HEK293 (cell line): ENCODE data around the gene PIK3R2.

ENCODE experiments used
- CTCF ChIP-seq: fragments of 450-650 bp; formaldehyde crosslinking; IDR thresholded peaks from 2 replicates; pipeline ENCODE4 v1.5.1; 2016; ENCODE audit warnings: missing biosample characterization, missing genetic modification characterization
- GLIS2 ChIP-seq: fragments of 450-650 bp; formaldehyde crosslinking; IDR thresholded peaks from 2 replicates; pipeline ENCODE4 v1.5.1; 2016; ENCODE audit warnings: missing biosample characterization, missing genetic modification characterization
- OVOL3 ChIP-seq: fragments of 450-650 bp; formaldehyde crosslinking; IDR thresholded peaks from 2 replicates; pipeline ENCODE4 v1.5.1; 2016; ENCODE audit warnings: missing biosample characterization, missing genetic modification characterization
- PATZ1 ChIP-seq: fragments of 450-650 bp; formaldehyde crosslinking; IDR thresholded peaks from 2 replicates; pipeline ENCODE4 v1.5.1; 2016; ENCODE audit warnings: missing biosample characterization, missing genetic modification characterization
- SETDB1 ChIP-seq: IDR thresholded peaks from one replicate; pipeline ENCODE4 v1.6.1; 2017; ENCODE audit warnings: mild to moderate bottlenecking, low read length, moderate library complexity, mixed read lengths; ENCODE audit not compliant: insufficient read length
- ZFHX2 ChIP-seq: fragments of 450-650 bp; formaldehyde crosslinking; conservative IDR thresholded peaks from 2 replicates; pipeline ENCODE4 v1.5.1; 2016; ENCODE audit warnings: missing biosample characterization, missing genetic modification characterization
- ZFP3 ChIP-seq: fragments of 450-650 bp; formaldehyde crosslinking; IDR thresholded peaks from 2 replicates; pipeline ENCODE4 v1.5.1; 2016; ENCODE audit warnings: low read depth, missing biosample characterization, missing genetic modification characterization
- ZFP69B ChIP-seq: fragments of 450-650 bp; formaldehyde crosslinking; IDR thresholded peaks from 2 replicates; pipeline ENCODE4 v1.5.1; 2016; ENCODE audit warnings: missing biosample characterization, missing genetic modification characterization
- ZNF148 ChIP-seq: fragments of 450-650 bp; formaldehyde crosslinking; IDR thresholded peaks from 2 replicates; pipeline ENCODE4 v1.5.0; 2017; ENCODE audit warnings: missing biosample characterization, missing genetic modification characterization, borderline replicate concordance
- ZNF155 ChIP-seq: fragments of 450-650 bp; formaldehyde crosslinking; IDR thresholded peaks from 2 replicates; pipeline ENCODE4 v1.5.1; 2016; ENCODE audit warnings: missing biosample characterization, missing genetic modification characterization
- ZNF157 ChIP-seq: fragments of 450-650 bp; formaldehyde crosslinking; IDR thresholded peaks from 2 replicates; pipeline ENCODE4 v1.5.1; 2016; ENCODE audit warnings: missing biosample characterization, missing genetic modification characterization
- ZNF16 ChIP-seq: fragments of 450-650 bp; formaldehyde crosslinking; IDR thresholded peaks from 2 replicates; pipeline ENCODE4 v1.5.1; 2016; ENCODE audit warnings: low read depth, missing biosample characterization, missing genetic modification characterization
- ZNF2 ChIP-seq: fragments of 450-650 bp; formaldehyde crosslinking; IDR thresholded peaks from 2 replicates; pipeline ENCODE4 v1.5.1; 2016; ENCODE audit warnings: missing biosample characterization, missing genetic modification characterization
- ZNF202 ChIP-seq: fragments of 450-650 bp; formaldehyde crosslinking; IDR thresholded peaks from 2 replicates; pipeline ENCODE4 v1.5.1; 2016; ENCODE audit warnings: missing biosample characterization, missing genetic modification characterization, borderline replicate concordance
- ZNF404 ChIP-seq: fragments of 450-650 bp; formaldehyde crosslinking; IDR thresholded peaks from 2 replicates; pipeline ENCODE4 v1.5.1; 2017; ENCODE audit warnings: missing biosample characterization, missing genetic modification characterization
- ZNF529 ChIP-seq: fragments of 450-650 bp; formaldehyde crosslinking; IDR thresholded peaks from 2 replicates; pipeline ENCODE4 v1.5.1; 2017; ENCODE audit warnings: missing genetic modification characterization, missing biosample characterization; ENCODE audit not compliant: insufficient replicate concordance
- ZNF544 ChIP-seq: fragments of 450-650 bp; formaldehyde crosslinking; IDR thresholded peaks from 2 replicates; pipeline ENCODE4 v1.5.0; 2017; ENCODE audit warnings: missing biosample characterization, missing genetic modification characterization
- ZNF585B ChIP-seq: fragments of 450-650 bp; formaldehyde crosslinking; IDR thresholded peaks from 2 replicates; pipeline ENCODE4 v1.5.1; 2016; ENCODE audit warnings: missing biosample characterization, missing genetic modification characterization
- TF ChIP-seq, protein P1 (sequence below): fragments of 450-650 bp; formaldehyde crosslinking; IDR thresholded peaks from 2 replicates; pipeline ENCODE4 v1.5.1; 2017; ENCODE audit warnings: missing biosample characterization, missing genetic modification characterization
- TF ChIP-seq, protein P2 (sequence below): fragments of 450-650 bp; formaldehyde crosslinking; IDR thresholded peaks from 2 replicates; pipeline ENCODE4 v1.5.1; 2016; ENCODE audit warnings: missing biosample characterization, missing genetic modification characterization

Gene PIK3R2

DNA sequence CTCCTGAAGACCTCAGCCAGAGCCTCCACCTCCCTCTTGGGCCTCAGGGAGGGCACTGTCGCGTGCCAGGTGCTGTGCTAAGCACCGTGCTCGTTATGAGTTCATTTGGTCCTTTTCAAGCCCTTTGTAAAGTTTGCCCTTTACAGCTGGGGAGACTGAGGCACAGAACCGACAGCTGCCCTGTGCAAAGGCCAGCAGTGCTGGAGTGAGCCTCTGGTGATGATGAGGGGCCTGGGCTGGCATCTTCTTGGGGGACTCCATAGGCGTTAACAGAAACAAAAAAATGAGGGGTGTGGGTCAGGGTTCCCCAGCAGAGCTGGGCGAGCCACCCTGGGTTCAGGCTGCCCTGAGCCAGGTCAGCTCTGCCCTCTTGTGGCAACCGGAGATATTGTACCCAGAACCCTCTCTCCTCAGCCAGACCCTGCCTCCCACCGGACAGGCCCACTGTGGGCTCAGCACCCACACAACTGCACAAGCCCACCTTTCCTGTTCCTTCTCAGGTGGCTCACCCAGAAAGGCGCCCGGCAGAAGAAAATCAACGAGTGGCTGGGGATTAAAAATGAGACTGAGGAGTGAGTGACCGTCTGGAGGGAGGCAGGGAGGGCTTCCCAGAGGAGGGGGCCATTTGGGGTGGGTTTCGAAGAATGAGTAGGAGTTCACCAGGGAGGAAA, 15.1 kb downstream of the PIK3R2 start (continued):
- TF ChIP-seq OVOL3 (tag by site-specific recombination) = no peak
- TF ChIP-seq ZFP69B (tag by site-specific recombination) = no peak
- TF ChIP-seq ZNF585B (tag by site-specific recombination) = no peak
- TF ChIP-seq, protein P1, sequence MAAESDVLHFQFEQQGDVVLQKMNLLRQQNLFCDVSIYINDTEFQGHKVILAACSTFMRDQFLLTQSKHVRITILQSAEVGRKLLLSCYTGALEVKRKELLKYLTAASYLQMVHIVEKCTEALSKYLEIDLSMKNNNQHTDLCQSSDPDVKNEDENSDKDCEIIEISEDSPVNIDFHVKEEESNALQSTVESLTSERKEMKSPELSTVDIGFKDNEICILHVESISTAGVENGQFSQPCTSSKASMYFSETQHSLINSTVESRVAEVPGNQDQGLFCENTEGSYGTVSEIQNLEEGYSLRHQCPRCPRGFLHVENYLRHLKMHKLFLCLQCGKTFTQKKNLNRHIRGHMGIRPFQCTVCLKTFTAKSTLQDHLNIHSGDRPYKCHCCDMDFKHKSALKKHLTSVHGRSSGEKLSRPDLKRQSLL = no peak
- TF ChIP-seq, protein P2, sequence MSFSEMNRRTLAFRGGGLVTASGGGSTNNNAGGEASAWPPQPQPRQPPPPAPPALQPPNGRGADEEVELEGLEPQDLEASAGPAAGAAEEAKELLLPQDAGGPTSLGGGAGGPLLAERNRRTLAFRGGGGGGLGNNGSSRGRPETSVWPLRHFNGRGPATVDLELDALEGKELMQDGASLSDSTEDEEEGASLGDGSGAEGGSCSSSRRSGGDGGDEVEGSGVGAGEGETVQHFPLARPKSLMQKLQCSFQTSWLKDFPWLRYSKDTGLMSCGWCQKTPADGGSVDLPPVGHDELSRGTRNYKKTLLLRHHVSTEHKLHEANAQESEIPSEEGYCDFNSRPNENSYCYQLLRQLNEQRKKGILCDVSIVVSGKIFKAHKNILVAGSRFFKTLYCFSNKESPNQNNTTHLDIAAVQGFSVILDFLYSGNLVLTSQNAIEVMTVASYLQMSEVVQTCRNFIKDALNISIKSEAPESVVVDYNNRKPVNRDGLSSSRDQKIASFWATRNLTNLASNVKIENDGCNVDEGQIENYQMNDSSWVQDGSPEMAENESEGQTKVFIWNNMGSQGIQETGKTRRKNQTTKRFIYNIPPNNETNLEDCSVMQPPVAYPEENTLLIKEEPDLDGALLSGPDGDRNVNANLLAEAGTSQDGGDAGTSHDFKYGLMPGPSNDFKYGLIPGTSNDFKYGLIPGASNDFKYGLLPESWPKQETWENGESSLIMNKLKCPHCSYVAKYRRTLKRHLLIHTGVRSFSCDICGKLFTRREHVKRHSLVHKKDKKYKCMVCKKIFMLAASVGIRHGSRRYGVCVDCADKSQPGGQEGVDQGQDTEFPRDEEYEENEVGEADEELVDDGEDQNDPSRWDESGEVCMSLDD (tag by site-specific recombination) = peak; percentile 53; the same call in 1 of the 2 replicates
- TF ChIP-seq CTCF = peak; percentile 51; the same call in 1 of the 2 replicates
- no peak for TF ChIP-seq ZNF529 (tag by site-specific recombination)
- no peak for TF ChIP-seq ZNF148 (tag by site-specific recombination)
- TF ChIP-seq GLIS2 (tag by site-specific recombination) = 0 out of 2 replicates have a peak, but pooled peaks have one; percentile 39
- TF ChIP-seq ZNF404 (tag by site-specific recombination) = no peak
- no peak for TF ChIP-seq SETDB1
- TF ChIP-seq ZNF202 (tag by site-specific recombination) = no peak
- no peak for TF ChIP-seq ZNF157
- peak; percentile 60 for TF ChIP-seq ZFHX2 (tag by site-specific recombination)
- no peak for TF ChIP-seq ZNF544 (tag by site-specific recombination)
- TF ChIP-seq ZNF2 (tag by site-specific recombination) = peak; percentile 86
- no peak for TF ChIP-seq ZNF16 (tag by site-specific recombination)
- TF ChIP-seq PATZ1 = 0 out of 2 replicates have a peak, but pooled peaks have one; percentile 29
- no peak for TF ChIP-seq ZNF155 (tag by site-specific recombination)
- peak; percentile 97 for TF ChIP-seq ZFP3 (tag by site-specific recombination)
- TF ChIP-seq, all 188 proteins: peak for 13
